Thyroid gland (tissue), 4 donors: Measurements from ENCODE around the gene SPATA12.

Source experiments
- POLR2A ChIP-seq, 2 donors: fragments of 450-650 bp; IDR thresholded peaks; one replicate each; pipeline ENCODE4 v1.6.1; 2017; ENCODE audit warnings: antibody characterized with exemption in 2 of 2, mild to moderate bottlenecking in 2 of 2, moderate library complexity in 1 of 2
- TF ChIP-seq, protein P1 (sequence below), 6 experiments: fragments of 200-600 bp in 3 of 6; fragments of 450-650 bp in 3 of 6; sonication (generic) in 3 of 6; IDR thresholded peaks; one replicate each; pipeline ENCODE4 v1.5.1; 2016 to 2019; ENCODE audit warnings: antibody characterized with exemption in 6 of 6, mild to moderate bottlenecking in 2 of 6, inconsistent platforms in 1 of 6, moderate library complexity in 1 of 6

DNA sequence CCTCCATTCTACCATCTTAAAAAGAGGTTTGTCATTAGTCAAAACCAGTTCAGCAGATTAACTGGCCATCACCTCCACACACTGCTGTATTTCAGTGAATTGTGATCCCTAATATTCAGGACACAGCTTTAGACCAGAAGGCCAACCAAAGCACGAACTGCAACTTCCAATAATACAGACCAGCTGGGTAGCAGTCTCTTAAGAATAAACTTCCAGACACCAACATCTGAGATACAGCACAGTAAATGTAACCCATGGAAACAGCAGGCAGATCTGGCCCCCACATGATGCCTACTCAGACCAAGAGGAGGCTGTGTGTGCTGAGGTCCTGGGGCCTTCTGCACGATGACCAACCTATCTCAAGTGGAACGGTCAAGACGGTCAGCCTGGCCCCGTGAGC is 34.9 kb downstream of the SPATA12 start:
- TF ChIP-seq, protein P1, sequence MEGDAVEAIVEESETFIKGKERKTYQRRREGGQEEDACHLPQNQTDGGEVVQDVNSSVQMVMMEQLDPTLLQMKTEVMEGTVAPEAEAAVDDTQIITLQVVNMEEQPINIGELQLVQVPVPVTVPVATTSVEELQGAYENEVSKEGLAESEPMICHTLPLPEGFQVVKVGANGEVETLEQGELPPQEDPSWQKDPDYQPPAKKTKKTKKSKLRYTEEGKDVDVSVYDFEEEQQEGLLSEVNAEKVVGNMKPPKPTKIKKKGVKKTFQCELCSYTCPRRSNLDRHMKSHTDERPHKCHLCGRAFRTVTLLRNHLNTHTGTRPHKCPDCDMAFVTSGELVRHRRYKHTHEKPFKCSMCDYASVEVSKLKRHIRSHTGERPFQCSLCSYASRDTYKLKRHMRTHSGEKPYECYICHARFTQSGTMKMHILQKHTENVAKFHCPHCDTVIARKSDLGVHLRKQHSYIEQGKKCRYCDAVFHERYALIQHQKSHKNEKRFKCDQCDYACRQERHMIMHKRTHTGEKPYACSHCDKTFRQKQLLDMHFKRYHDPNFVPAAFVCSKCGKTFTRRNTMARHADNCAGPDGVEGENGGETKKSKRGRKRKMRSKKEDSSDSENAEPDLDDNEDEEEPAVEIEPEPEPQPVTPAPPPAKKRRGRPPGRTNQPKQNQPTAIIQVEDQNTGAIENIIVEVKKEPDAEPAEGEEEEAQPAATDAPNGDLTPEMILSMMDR (IDR thresholded peaks at IDR 0.05): no peak
- TF ChIP-seq POLR2A (IDR thresholded peaks at IDR 0.05): no peak
